Measurements from ENCODE around the gene FNDC3A. TPM values are rescaled to one million over a fixed set of nuclear protein-coding genes. Genes with fewer than 3 reads are reported as not detected.

FNDC3A gene
- polyA plus RNA-seq, 1 of the 3 experiments (the other 2 are of a cell fraction), result 27.7 TPM

- TF ChIP-seq YY1 (IDR thresholded peaks at IDR 0.05; ENCODE audit: low read depth), result no peak
- no peak for TF ChIP-seq RXRA (IDR thresholded peaks at IDR 0.05; ENCODE audit: borderline replicate concordance, low read depth)
- no peak for TF ChIP-seq SIN3A (IDR thresholded peaks at IDR 0.05; ENCODE audit: borderline replicate concordance, low read depth, low read length)
- no peak for TF ChIP-seq POLR2AphosphoS5 (IDR thresholded peaks at IDR 0.05; ENCODE audit: low read depth, low read length)
- no peak for TF ChIP-seq USF2 (IDR thresholded peaks at IDR 0.05; ENCODE audit: borderline replicate concordance, low read depth, low read length)
- no peak for TF ChIP-seq ELF1 (IDR thresholded peaks at IDR 0.05)
- no peak for TF ChIP-seq EZH2phosphoT487 (IDR thresholded peaks at IDR 0.05; ENCODE audit: borderline replicate concordance, low read depth)
- peak; percentile 69; the same call in 1 of the 2 replicates for TF ChIP-seq FOSL2 (IDR thresholded peaks at IDR 0.05; ENCODE audit: borderline replicate concordance, low read depth)
- TF ChIP-seq GATA2 (CRISPR knock-in tag; IDR thresholded peaks at IDR 0.05), result no peak
These were observed 111.0 kb downstream of the FNDC3A start (continued) for GRCh38 chr13:49086722-49087121.

GRCh38 chr13:49093376-49093775, 117.7 kb downstream of the FNDC3A start:
- TF ChIP-seq CTCF (IDR thresholded peaks at IDR 0.05) (no peak), EP300 (IDR thresholded peaks at IDR 0.05; ENCODE audit: borderline replicate concordance in 1 of 2, low read depth in 1 of 2, low read length in 1 of 2) (no peak)
- DNase-seq, result no peak
- peaks cover under 1% of the 10 kb centered on the region for H4K20me1 ChIP-seq (ENCODE audit: insufficient read depth)
- H3K4me1 ChIP-seq (ENCODE audit: control insufficient read depth in 1 of 2, insufficient read depth in 2 of 2, low read depth in 1 of 2, low read length in 1 of 2), result peaks cover 5 to 6% of the 10 kb centered on the region in 2 experiments; a peak in 3 of 4 replicates
- H3F3A ChIP-seq (replicated peaks; ENCODE audit: insufficient read depth), result peaks cover 24% of the 10 kb centered on the region
- H3K9ac ChIP-seq, result no peak overlapping the region
- H3K9me2 ChIP-seq, result no peaks in the 10 kb centered on the region
- WGBS (ENCODE audit: low lambda C conversion rate), result over 99% methylated on average over 5 of the region's 5 CpGs
- no peak overlapping the region for H3K4me2 ChIP-seq
- peaks cover 72% of the 10 kb centered on the region for H3K79me2 ChIP-seq (ENCODE audit: insufficient read depth)
- H3K4me3 ChIP-seq (ENCODE audit: low read depth in 2 of 2, low read length in 1 of 2), result no peak overlapping the region
- H3K27ac ChIP-seq (ENCODE audit: low read depth in 2 of 2, low read length in 1 of 2), result no peak overlapping the region
- H2AFZ ChIP-seq (ENCODE audit: low read depth), result no peak overlapping the region
- ChIA-PET CTCF (no interaction called here), POLR2A (no interaction called here)
- H3K9me3 ChIP-seq, result no peaks in the 10 kb centered on the region
- H3K27me3 ChIP-seq (ENCODE audit: insufficient read depth), result no peaks in the 10 kb centered on the region
- peaks cover 0 to 15% of the 10 kb centered on the region in 2 experiments for H3K36me3 ChIP-seq (replicated peaks in 1 of 2; ENCODE audit: control insufficient read depth in 1 of 2, insufficient read depth in 2 of 2, low read length in 1 of 2)

- no peak for DNase-seq
These were observed 121.7 kb downstream of the FNDC3A start for GRCh38 chr13:49097374-49097773.

More at GRCh38 chr13:49097374-49097773, 121.7 kb downstream of the FNDC3A start:
- H3K9me3 ChIP-seq, result no peaks in the 10 kb centered on the region
- 73% methylated on average over 2 of the region's 2 CpGs for whole genome bisulfite sequencing (ENCODE audit: low lambda C conversion rate)
- peaks cover 39% of the 10 kb centered on the region for H3F3A ChIP-seq (replicated peaks; ENCODE audit: insufficient read depth)
- no peak overlapping the region for H3K4me3 ChIP-seq (ENCODE audit: low read depth in 2 of 2, low read length in 1 of 2)
- H4K20me1 ChIP-seq (ENCODE audit: insufficient read depth), result peaks cover 13% of the 10 kb centered on the region
- peaks cover 12% of the 10 kb centered on the region in 2 experiments; a peak in 3 of 4 replicates for H3K4me1 ChIP-seq (ENCODE audit: control insufficient read depth in 1 of 2, insufficient read depth in 2 of 2, low read depth in 1 of 2, low read length in 1 of 2)
- H2AFZ ChIP-seq (ENCODE audit: low read depth), result no peak overlapping the region
- H3K79me2 ChIP-seq (ENCODE audit: insufficient read depth), result peaks cover 73% of the 10 kb centered on the region
- H3K4me2 ChIP-seq, result no peak overlapping the region
- ChIA-PET POLR2A (no interaction called here), CTCF (interaction anchor here (0.6 to 1.8 kb wide), 3 partner anchors 10 to 183 kb away, joined by 3 to 7 read pairs (median 3); no protein-coding TSS in a partner anchor)
- H3K27me3 ChIP-seq (ENCODE audit: insufficient read depth), result no peaks in the 10 kb centered on the region
- H3K36me3 ChIP-seq (replicated peaks in 1 of 2; ENCODE audit: control insufficient read depth in 1 of 2, insufficient read depth in 2 of 2, low read length in 1 of 2), result peaks cover 0 to 10% of the 10 kb centered on the region in 2 experiments
- no peak overlapping the region for H3K9ac ChIP-seq
- H3K27ac ChIP-seq (ENCODE audit: low read depth in 2 of 2, low read length in 1 of 2), result peak overlapping the region; percentile 28 to 91; a peak in 3 of 4 replicates
- no peaks in the 10 kb centered on the region for H3K9me2 ChIP-seq
- TF ChIP-seq EZH2phosphoT487 (IDR thresholded peaks at IDR 0.05; ENCODE audit: borderline replicate concordance, low read depth) (no peak), MAX (IDR thresholded peaks at IDR 0.05; ENCODE audit: low read depth) (no peak), RXRA (IDR thresholded peaks at IDR 0.05; ENCODE audit: borderline replicate concordance, low read depth) (no peak), SIN3A (IDR thresholded peaks at IDR 0.05; ENCODE audit: borderline replicate concordance, low read depth, low read length) (no peak), POLR2AphosphoS5 (IDR thresholded peaks at IDR 0.05; ENCODE audit: low read depth, low read length) (no peak), TEAD4 (IDR thresholded peaks at IDR 0.05; ENCODE audit: borderline replicate concordance, insufficient read depth) (no peak), REST (IDR thresholded peaks at IDR 0.05; ENCODE audit: low read depth, low read length) (no peak), GABPA (IDR thresholded peaks at IDR 0.05; ENCODE audit: low read depth) (no peak), GATA2 (CRISPR knock-in tag; IDR thresholded peaks at IDR 0.05) (no peak)

All from SK-N-SH (cell line).